Activated CD4-positive, alpha-beta T cell treated with anti-CD3 and anti-CD28 coated beads, Interleukin-2, amount 50 U/mL, for 24 hours (primary cell): ENCODE measurements around the gene TNIK.
"Not testable (repeated sequence)": the region's sequence is repeated elsewhere in the genome, so short reads cannot be mapped to it uniquely, and the experiment has no call there.

ENCODE experiments used
- DNase-seq, 2 donors: peaks; one replicate each; pipeline ENCODE4 v3.0.0-alpha.2; 2020; ENCODE audit warnings: low read depth in 1 of 2, low spot score in 1 of 2

TNIK gene

GRCh38 chr3:171260899-171261298 lies 199.3 kb downstream of the TNIK start:
- DNase-seq: no peak

GRCh38 chr3:171260466-171260865 lies 199.7 kb downstream of the TNIK start:
- DNase-seq: no peak

- no peak for DNase-seq
Measured at GRCh38 chr3:171258316-171258715, 201.9 kb downstream of the TNIK start.

- DNase-seq: no peak
Measured at GRCh38 chr3:171257251-171258203, 202.7 kb downstream of the TNIK start.

GRCh38 chr3:171256445-171257250 lies 203.6 kb downstream of the TNIK start:
- DNase-seq: no peak

GRCh38 chr3:171255236-171255806 lies 204.9 kb downstream of the TNIK start:
- DNase-seq: no peak

GRCh38 chr3:171254315-171254714 lies 205.9 kb downstream of the TNIK start:
- no peak for DNase-seq

- DNase-seq: no peak
Measured at GRCh38 chr3:171251835-171252234, 208.4 kb downstream of the TNIK start.

GRCh38 chr3:171250444-171250843 lies 209.8 kb downstream of the TNIK start:
- no peak for DNase-seq

GRCh38 chr3:171249245-171249644 lies 211.0 kb downstream of the TNIK start:
- no peak for DNase-seq

GRCh38 chr3:171248426-171249111 lies 211.6 kb downstream of the TNIK start:
- peak in 1 of 2 donors; percentile 27 for DNase-seq

GRCh38 chr3:171245796-171246765 lies 214.1 kb downstream of the TNIK start:
- no peak for DNase-seq

GRCh38 chr3:171242951-171243350 lies 217.3 kb downstream of the TNIK start:
- no peak for DNase-seq

GRCh38 chr3:171242170-171242569 lies 218.0 kb downstream of the TNIK start:
- no peak for DNase-seq

GRCh38 chr3:171241655-171242054 lies 218.6 kb downstream of the TNIK start:
- not testable (repeated sequence) for DNase-seq

- DNase-seq: no peak
Measured at GRCh38 chr3:171240504-171240835, 219.7 kb downstream of the TNIK start.

GRCh38 chr3:171239757-171240503 lies 220.3 kb downstream of the TNIK start:
- DNase-seq: no peak

GRCh38 chr3:171237009-171237385 lies 223.2 kb downstream of the TNIK start:
- no peak for DNase-seq

GRCh38 chr3:171236265-171237008 lies 223.8 kb downstream of the TNIK start:
- no peak for DNase-seq
